Neural cell (in vitro differentiated cells): ENCODE data around the gene MBNL2. TPM values are rescaled to one million over a fixed set of nuclear protein-coding genes. Genes with fewer than 3 reads are reported as not detected.

ENCODE experiments used
- H2AFZ ChIP-seq: fragments of 200-600, 300-800 bp; sonication (generic), shearing (Covaris generic); 2 replicates; pipeline ENCODE4 v1.6.0; 2014; ENCODE audit warnings: low read depth, mild to moderate bottlenecking, antibody characterized with exemption, low read length, moderate library complexity
- H3F3A ChIP-seq: fragments of 200-600 bp; shearing (Covaris generic); 2 replicates; pipeline ENCODE4 v1.6.1; 2016; ENCODE audit warnings: mild to moderate bottlenecking, moderate library complexity, mixed read lengths, antibody characterized with exemption, low read length; ENCODE audit not compliant: insufficient read depth, poor library complexity, severe bottlenecking
- H3K27ac ChIP-seq: fragments of 200-600, 300-800 bp; sonication (generic), shearing (Covaris generic); 2 replicates; pipeline ENCODE4 v1.5.1; 2014; ENCODE audit warnings: mild to moderate bottlenecking, low read length, moderate library complexity
- H3K27me3 ChIP-seq: fragments of 300-800, 200-600 bp; sonication (generic), shearing (Covaris generic); 2 replicates; pipeline ENCODE4 v1.6.0; 2014; ENCODE audit warnings: mild to moderate bottlenecking, low read depth, low read length, moderate library complexity; ENCODE audit not compliant: insufficient read depth
- H3K36me3 ChIP-seq: fragments of 300-800, 200-600 bp; sonication (generic), shearing (Covaris generic); 2 replicates; pipeline ENCODE4 v1.5.1; 2014; ENCODE audit warnings: mild to moderate bottlenecking, antibody characterized with exemption, low read length, moderate library complexity; ENCODE audit not compliant: insufficient read depth
- H3K4me2 ChIP-seq: fragments of 300-800, 200-600 bp; sonication (generic), shearing (Covaris generic); 2 replicates; pipeline ENCODE4 v1.6.0; 2014; ENCODE audit warnings: mild to moderate bottlenecking, low read length
- H3K4me3 ChIP-seq: fragments of 300-800, 200-600 bp; sonication (generic), shearing (Covaris generic); 2 replicates; pipeline ENCODE4 v1.5.1; 2014; ENCODE audit warnings: mild to moderate bottlenecking, low read length, moderate library complexity
- H3K79me2 ChIP-seq: fragments of 200-600 bp; shearing (Covaris generic); replicated peaks from 2 replicates; pipeline ENCODE4 v1.6.0; 2014; ENCODE audit warnings: mild to moderate bottlenecking, low read length, moderate library complexity; ENCODE audit not compliant: insufficient read depth
- H3K9ac ChIP-seq: fragments of 300-800, 200-600 bp; sonication (generic), shearing (Covaris generic); 2 replicates; pipeline ENCODE4 v1.6.1; 2016; ENCODE audit warnings: mild to moderate bottlenecking, low read length, mixed read lengths
- H3K9me2 ChIP-seq: fragments of 200-600 bp; shearing (Covaris generic); 2 replicates; pipeline ENCODE4 v1.6.1; 2016; ENCODE audit warnings: mild to moderate bottlenecking, low read length, mixed read lengths; ENCODE audit not compliant: insufficient read depth
- H3K9me3 ChIP-seq: fragments of 200-600, 300-800 bp; sonication (generic), shearing (Covaris generic); 2 replicates; pipeline ENCODE4 v1.6.1; 2016; ENCODE audit warnings: mild to moderate bottlenecking, mixed run types, low read length, moderate library complexity, mixed read lengths
- H4K20me1 ChIP-seq: fragments of 200-600 bp; shearing (Covaris generic); 2 replicates; pipeline ENCODE4 v1.6.1; 2016; ENCODE audit warnings: mild to moderate bottlenecking, mixed run types; ENCODE audit not compliant: insufficient read depth
- EP300 ChIP-seq: fragments of 450-650 bp; conservative IDR thresholded peaks from 2 replicates; pipeline ENCODE4 v1.6.1; 2014; ENCODE audit warnings: antibody characterized with exemption, mild to moderate bottlenecking, moderate library complexity; ENCODE audit not compliant: poor library complexity, severe bottlenecking
- EZH2 ChIP-seq: fragments of 200-600, 300-800 bp; shearing (Covaris generic), sonication (generic); IDR thresholded peaks from 2 replicates; pipeline ENCODE4 v1.6.1; 2014; ENCODE audit warnings: antibody characterized with exemption, low read length, borderline replicate concordance, mild to moderate bottlenecking; ENCODE audit not compliant: insufficient read depth, poor library complexity, severe bottlenecking
- MXI1 ChIP-seq: fragments of 450-650 bp; conservative IDR thresholded peaks from 2 replicates; pipeline ENCODE4 v1.6.1; 2014; ENCODE audit warnings: antibody characterized with exemption, mild to moderate bottlenecking; ENCODE audit not compliant: poor library complexity, severe bottlenecking
- POLR2AphosphoS5 ChIP-seq: IDR thresholded peaks from 2 replicates; pipeline ENCODE4 v1.6.1; 2012
- RAD21 ChIP-seq: fragments of 450-650 bp; conservative IDR thresholded peaks from 2 replicates; pipeline ENCODE4 v1.6.1; 2014; ENCODE audit warnings: antibody characterized with exemption, mild to moderate bottlenecking, moderate library complexity
- SMC3 ChIP-seq: fragments of 450-650 bp; conservative IDR thresholded peaks from 2 replicates; pipeline ENCODE4 v1.6.1; 2014; ENCODE audit warnings: antibody characterized with exemption, mild to moderate bottlenecking, moderate library complexity; ENCODE audit not compliant: poor library complexity
- TAF1 ChIP-seq: IDR thresholded peaks from 2 replicates; pipeline ENCODE4 v1.6.1; 2012; ENCODE audit warnings: low read depth
- polyA plus RNA-seq: library from polyadenylated mRNA; depleted of rRNA; stranded (reverse); fragments of >200 nt; gene quantifications from 2 replicates; pipeline ENCODE4 v1.2.3, GENCODE V29; 2014
- TF ChIP-seq, protein P1 (sequence below): fragments of 450-650 bp; IDR thresholded peaks from 2 replicates; pipeline ENCODE4 v1.5.1; 2014; ENCODE audit warnings: antibody characterized with exemption, mild to moderate bottlenecking, moderate library complexity; ENCODE audit not compliant: poor library complexity, severe bottlenecking
- TF ChIP-seq, protein P2 (sequence below): IDR thresholded peaks from 2 replicates; pipeline ENCODE4 v1.6.1; 2012; ENCODE audit warnings: borderline replicate concordance

MBNL2 gene
- polyA plus RNA-seq, 1 donor from 2014 or later: 4.3 TPM

- no peaks in the 10 kb centered on the region for H3K79me2 ChIP-seq
- H3F3A ChIP-seq: no peaks in the 10 kb centered on the region
- TF ChIP-seq EZH2 (no peak), EP300 (no peak), TAF1 (no peak), RAD21 (no peak), MXI1 (no peak), POLR2AphosphoS5 (no peak), SMC3 (no peak)
- TF ChIP-seq, protein P1, sequence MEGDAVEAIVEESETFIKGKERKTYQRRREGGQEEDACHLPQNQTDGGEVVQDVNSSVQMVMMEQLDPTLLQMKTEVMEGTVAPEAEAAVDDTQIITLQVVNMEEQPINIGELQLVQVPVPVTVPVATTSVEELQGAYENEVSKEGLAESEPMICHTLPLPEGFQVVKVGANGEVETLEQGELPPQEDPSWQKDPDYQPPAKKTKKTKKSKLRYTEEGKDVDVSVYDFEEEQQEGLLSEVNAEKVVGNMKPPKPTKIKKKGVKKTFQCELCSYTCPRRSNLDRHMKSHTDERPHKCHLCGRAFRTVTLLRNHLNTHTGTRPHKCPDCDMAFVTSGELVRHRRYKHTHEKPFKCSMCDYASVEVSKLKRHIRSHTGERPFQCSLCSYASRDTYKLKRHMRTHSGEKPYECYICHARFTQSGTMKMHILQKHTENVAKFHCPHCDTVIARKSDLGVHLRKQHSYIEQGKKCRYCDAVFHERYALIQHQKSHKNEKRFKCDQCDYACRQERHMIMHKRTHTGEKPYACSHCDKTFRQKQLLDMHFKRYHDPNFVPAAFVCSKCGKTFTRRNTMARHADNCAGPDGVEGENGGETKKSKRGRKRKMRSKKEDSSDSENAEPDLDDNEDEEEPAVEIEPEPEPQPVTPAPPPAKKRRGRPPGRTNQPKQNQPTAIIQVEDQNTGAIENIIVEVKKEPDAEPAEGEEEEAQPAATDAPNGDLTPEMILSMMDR: no peak
- TF ChIP-seq, protein P2, sequence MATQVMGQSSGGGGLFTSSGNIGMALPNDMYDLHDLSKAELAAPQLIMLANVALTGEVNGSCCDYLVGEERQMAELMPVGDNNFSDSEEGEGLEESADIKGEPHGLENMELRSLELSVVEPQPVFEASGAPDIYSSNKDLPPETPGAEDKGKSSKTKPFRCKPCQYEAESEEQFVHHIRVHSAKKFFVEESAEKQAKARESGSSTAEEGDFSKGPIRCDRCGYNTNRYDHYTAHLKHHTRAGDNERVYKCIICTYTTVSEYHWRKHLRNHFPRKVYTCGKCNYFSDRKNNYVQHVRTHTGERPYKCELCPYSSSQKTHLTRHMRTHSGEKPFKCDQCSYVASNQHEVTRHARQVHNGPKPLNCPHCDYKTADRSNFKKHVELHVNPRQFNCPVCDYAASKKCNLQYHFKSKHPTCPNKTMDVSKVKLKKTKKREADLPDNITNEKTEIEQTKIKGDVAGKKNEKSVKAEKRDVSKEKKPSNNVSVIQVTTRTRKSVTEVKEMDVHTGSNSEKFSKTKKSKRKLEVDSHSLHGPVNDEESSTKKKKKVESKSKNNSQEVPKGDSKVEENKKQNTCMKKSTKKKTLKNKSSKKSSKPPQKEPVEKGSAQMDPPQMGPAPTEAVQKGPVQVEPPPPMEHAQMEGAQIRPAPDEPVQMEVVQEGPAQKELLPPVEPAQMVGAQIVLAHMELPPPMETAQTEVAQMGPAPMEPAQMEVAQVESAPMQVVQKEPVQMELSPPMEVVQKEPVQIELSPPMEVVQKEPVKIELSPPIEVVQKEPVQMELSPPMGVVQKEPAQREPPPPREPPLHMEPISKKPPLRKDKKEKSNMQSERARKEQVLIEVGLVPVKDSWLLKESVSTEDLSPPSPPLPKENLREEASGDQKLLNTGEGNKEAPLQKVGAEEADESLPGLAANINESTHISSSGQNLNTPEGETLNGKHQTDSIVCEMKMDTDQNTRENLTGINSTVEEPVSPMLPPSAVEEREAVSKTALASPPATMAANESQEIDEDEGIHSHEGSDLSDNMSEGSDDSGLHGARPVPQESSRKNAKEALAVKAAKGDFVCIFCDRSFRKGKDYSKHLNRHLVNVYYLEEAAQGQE: no peak
- no peak overlapping the region for H3K4me2 ChIP-seq
- H3K27ac ChIP-seq: no peak overlapping the region
- H3K9me2 ChIP-seq: no peaks in the 10 kb centered on the region
- H3K36me3 ChIP-seq: no peaks in the 10 kb centered on the region
- no peak overlapping the region for H2AFZ ChIP-seq
- no peak overlapping the region for H3K4me3 ChIP-seq
- H3K9ac ChIP-seq: no peak overlapping the region
- H3K27me3 ChIP-seq: no peaks in the 10 kb centered on the region
- no peaks in the 10 kb centered on the region for H4K20me1 ChIP-seq
- H3K9me3 ChIP-seq: no peaks in the 10 kb centered on the region
Measured at GRCh38 chr13:97273341-97273831, 51.3 kb downstream of the MBNL2 start.

DNA sequence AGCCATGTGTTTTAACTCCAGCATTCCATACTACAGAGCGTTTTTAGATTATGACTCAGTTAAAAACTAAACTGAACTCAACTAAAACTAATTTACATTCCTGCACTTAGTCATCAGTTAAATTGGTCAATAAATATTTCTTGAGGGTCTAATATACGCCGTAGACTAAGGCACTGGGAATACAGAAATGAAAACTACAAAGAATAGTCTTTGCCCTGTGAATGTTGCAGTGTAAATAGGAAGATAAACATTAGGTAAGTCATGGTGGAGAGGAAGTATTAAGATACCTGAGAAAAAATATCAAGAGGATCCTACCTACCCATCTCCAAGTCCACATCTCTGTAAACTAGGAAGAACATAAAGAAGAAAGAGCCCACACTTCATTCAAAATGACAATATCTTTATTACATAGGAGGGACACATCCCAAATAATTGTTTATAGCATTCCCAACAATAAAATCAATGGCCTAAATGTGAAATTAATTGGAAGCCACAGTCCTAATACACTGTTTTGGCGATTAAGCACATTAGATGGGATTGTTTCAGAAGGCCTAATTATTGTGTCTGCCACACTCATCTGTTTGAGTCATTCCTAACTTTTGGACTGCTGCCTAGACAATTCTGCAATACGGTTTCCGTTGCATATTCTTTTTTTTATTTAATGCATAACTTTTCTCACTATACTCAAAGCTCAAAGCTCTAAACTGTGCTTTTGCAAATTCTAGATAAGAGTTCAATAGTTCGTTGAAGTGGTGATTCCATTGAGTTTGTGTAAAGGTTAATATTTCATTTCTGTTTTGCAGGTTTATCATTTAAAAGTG is 52.9 kb downstream of the MBNL2 start:
- Histone ChIP-seq H3K27ac (no peak overlapping the region), H3K79me2 (peaks cover 3% of the 10 kb centered on the region), H3K9me2 (no peaks in the 10 kb centered on the region), H3F3A (no peaks in the 10 kb centered on the region), H4K20me1 (no peaks in the 10 kb centered on the region), H3K9ac (no peak overlapping the region), H3K4me3 (no peak overlapping the region), H2AFZ (no peak overlapping the region), H3K9me3 (no peaks in the 10 kb centered on the region), H3K27me3 (no peaks in the 10 kb centered on the region), H3K36me3 (no peaks in the 10 kb centered on the region), H3K4me2 (no peak overlapping the region)
- TF ChIP-seq EP300 (no peak), RAD21 (no peak), MXI1 (no peak), TAF1 (no peak), EZH2 (no peak), POLR2AphosphoS5 (no peak), SMC3 (no peak)
- TF ChIP-seq, protein P2: no peak
- TF ChIP-seq, protein P1: no peak
